SK-N-MC (cell line): ENCODE data around the gene HOXB5.
A peak's percentile ranks its signal among the peaks of the same experiment; 100 is the strongest.

Source experiments
- DNase-seq: peaks from one replicate; pipeline ENCODE4 v3.0.0-alpha.2; 2011; ENCODE audit warnings: low read depth, low spot score
- H3K27ac ChIP-seq: fragments of 200-600 bp; sonication (generic); 2 replicates; pipeline ENCODE4 v1.5.1; 2016; ENCODE audit warnings: mixed run types
- H3K36me3 ChIP-seq: fragments of 200-600 bp; sonication (generic); 2 replicates; pipeline ENCODE4 v1.6.1; 2017; ENCODE audit warnings: antibody characterized with exemption, low read length, mixed read lengths; ENCODE audit not compliant: insufficient read depth
- H3K4me3 ChIP-seq: fragments of 200-600 bp; sonication (generic); 2 replicates; pipeline ENCODE4 v1.5.1; 2016
- H3K9ac ChIP-seq: fragments of 200-600 bp; sonication (generic); 2 replicates; pipeline ENCODE4 v1.8.0; 2017; ENCODE audit warnings: mixed run types, mixed read lengths; ENCODE audit not compliant: insufficient read length
- H3K9me3 ChIP-seq: fragments of 200-600 bp; sonication (generic); 2 replicates; pipeline ENCODE4 v1.6.1; 2017; ENCODE audit warnings: low read depth, mild to moderate bottlenecking, antibody characterized with exemption, low read length, moderate library complexity, mixed read lengths
- EZH2 ChIP-seq: fragments of 200-600 bp; sonication (generic); IDR thresholded peaks from one replicate; pipeline ENCODE4 v1.6.1; 2017; ENCODE audit warnings: antibody characterized with exemption
- FOXP2 ChIP-seq: optimal IDR thresholded peaks from 2 replicates; pipeline ENCODE3; 2011; ENCODE audit warnings: mild to moderate bottlenecking, moderate library complexity; ENCODE audit not compliant: insufficient read depth; ENCODE audit errors: extremely low read length, control extremely low read depth
- POLR2AphosphoS5 ChIP-seq: IDR thresholded peaks from 2 replicates; pipeline ENCODE4 v1.6.1; 2012; ENCODE audit warnings: mild to moderate bottlenecking, low read depth, low read length, borderline replicate concordance

HOXB5 gene

DNA sequence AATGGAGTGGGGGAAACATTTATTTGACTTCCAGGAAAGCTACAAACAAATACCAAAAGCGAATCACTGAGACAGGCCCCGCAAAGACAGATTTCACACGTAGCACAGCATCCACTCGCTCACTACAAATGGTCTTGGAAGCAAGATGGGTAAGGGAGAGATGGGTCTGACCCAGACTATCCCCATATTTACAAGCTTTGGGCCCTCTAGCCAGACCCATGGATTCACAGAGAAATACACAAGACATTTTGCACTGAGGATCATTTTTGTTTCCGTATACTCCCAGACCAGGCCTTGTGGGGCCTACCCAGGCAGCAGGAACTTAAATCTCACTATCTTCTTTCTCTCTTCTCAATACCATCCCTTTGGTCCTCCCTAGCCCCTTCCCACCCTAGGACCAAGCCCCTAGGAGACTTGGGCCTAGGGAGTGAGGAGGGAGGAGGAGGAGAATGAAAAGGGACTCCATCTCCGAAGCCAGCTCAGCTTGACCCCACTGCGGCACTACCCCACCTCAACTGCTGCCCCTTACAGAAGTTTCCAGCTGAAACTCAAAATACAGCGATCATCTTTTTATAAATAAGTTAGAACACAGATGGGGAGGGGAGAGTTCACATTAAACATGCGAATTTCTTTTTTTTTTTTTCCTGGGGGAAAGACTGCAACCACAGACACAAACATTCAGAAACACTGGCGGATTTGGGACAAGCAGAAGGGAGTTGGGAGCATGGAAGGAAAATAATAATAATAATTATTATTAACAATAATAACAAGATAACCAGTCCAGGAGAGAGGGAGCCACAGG, 2.1 kb downstream of the HOXB5 start:
- no peak for DNase-seq
- TF ChIP-seq POLR2AphosphoS5 (no peak), FOXP2 (no peak), EZH2 (no peak)
- no peak overlapping the region for H3K4me3 ChIP-seq
- H3K9ac ChIP-seq: no peak overlapping the region
- no peaks in the 10 kb centered on the region for H3K9me3 ChIP-seq
- H3K27ac ChIP-seq: no peak overlapping the region
- peaks cover 22% of the 10 kb centered on the region for H3K36me3 ChIP-seq

DNA sequence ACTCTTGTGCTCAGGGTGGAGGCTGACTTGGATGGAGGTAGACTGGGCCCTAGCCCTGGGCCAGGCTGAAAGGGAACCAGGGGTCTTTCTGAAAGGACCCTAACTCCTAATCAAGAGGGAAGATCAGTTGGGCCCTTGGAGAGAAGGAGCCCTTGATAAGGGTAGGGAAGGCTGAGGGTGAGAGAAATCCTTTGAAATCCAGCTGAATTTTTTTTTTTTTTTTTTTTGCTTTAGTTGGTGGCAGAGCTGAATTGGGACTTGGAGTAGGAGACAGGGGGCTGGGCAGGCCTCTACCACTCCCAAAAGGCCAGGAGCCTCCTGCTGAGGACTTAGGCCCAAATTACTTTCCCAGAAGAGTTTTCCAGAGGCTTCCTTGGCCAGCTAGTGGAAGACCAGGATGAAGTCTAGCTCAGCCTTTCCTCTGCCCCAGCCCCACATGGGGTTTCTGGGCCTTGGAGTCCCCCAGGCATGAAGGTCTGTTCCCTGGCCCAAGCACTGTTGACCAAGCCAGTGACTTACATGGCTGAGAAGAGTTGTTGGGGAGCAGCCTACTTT, 2.9 kb downstream of the HOXB5 start:
- Histone ChIP-seq H3K36me3 (peaks cover 22% of the 10 kb centered on the region), H3K4me3 (no peak overlapping the region), H3K27ac (no peak overlapping the region), H3K9ac (no peak overlapping the region), H3K9me3 (no peaks in the 10 kb centered on the region)
- TF ChIP-seq FOXP2: no peak
- no peak for TF ChIP-seq EZH2
- no peak for TF ChIP-seq POLR2AphosphoS5
- DNase-seq: no peak

DNA sequence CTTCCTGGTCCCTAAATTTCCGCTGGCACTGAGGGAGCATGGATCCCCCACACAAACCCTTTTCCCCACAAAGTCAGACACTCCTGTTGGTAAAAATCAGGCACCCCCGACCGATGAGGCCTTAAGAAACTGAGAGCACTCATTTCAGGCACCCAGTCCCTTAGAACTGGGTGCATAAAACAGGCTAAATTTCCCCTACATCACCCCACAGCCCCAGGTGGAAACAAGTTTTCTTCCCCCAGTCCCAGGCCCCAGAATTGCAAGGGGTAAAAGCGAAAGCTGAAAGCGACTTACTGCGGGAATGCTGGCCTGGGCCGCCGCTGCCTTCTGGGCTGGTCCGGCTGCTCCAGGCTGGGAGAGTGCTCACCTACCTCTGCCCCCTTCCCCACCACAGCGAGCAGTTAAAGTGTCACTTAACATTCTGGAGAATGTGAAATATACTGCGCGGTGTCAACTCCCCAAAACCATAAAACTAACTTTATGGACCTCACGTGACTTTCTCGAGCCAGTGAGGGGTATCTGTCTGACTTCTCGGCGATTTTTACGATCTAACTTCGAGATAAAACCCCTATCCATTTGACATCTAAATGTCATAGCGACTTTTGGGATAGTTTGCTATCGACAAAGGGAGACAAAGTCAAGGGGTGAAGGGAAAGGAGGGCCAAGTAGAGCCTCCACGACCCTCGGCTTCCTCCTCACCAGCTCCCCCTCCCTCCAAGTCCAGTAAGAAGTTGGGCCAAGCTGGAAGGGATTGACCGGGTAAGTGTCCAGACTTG, 3.6 kb downstream of the HOXB5 start, which contains the start of gene HOXB3:
HOXB3 (minus strand) TSS at position 411 of the 776 bp plus-strand sequence. CDS start 37,767 bp downstream, outside the sequence.
- TF ChIP-seq EZH2: no peak
- TF ChIP-seq FOXP2: no peak
- no peak for TF ChIP-seq POLR2AphosphoS5
- H3K9me3 ChIP-seq: no peaks in the 10 kb centered on the region
- no peak for DNase-seq
- H3K4me3 ChIP-seq: no peak within 1 kb of the TSS
- H3K27ac ChIP-seq: no peak within 1 kb of the TSS
- H3K9ac ChIP-seq: no peak within 1 kb of the TSS
- H3K36me3 ChIP-seq: peaks cover 17% of the 10 kb centered on the region

DNA sequence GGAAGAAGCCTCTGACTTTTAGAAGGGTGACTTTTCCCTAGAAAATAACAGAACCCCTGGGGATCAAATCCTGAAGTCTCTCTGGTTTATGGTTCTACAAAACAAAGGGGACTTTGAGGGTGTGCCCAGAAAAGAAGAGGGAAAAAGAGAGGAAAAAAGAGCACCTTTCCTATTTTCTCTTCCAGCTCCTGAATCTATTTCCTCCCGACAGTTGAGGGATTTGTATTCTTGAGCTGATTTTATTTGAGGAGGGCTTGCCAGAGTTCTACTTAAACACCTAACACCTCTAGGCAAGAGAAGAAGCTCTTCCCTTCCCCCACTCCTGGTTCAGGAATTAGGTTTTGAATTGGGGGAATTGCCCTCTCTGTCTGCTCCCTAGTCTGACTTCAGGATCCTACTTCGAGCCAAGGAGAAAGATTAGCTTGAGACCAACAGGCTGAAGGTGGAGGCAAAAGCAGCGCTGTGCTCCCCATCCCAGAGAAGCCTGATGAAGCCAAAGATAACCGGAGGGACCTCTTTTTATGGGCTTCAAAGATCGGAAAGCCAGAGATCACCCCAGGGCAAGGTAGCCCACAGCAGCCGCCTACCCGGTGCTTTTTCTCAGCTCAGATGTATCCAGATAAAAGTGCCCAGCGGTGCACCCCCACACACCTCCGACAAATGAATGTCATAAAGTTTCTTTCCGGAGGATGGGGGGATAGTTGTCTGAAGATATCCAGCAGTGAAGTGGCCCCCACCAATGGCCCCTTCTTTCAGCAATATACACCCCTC, 4.3 kb downstream of the HOXB5 start:
- H3K9ac ChIP-seq: no peak overlapping the region
- DNase-seq: no peak
- H3K9me3 ChIP-seq: no peaks in the 10 kb centered on the region
- no peak overlapping the region for H3K4me3 ChIP-seq
- no peak overlapping the region for H3K27ac ChIP-seq
- no peak for TF ChIP-seq POLR2AphosphoS5
- no peak for TF ChIP-seq EZH2
- no peak for TF ChIP-seq FOXP2
- H3K36me3 ChIP-seq: peaks cover 16% of the 10 kb centered on the region

DNA sequence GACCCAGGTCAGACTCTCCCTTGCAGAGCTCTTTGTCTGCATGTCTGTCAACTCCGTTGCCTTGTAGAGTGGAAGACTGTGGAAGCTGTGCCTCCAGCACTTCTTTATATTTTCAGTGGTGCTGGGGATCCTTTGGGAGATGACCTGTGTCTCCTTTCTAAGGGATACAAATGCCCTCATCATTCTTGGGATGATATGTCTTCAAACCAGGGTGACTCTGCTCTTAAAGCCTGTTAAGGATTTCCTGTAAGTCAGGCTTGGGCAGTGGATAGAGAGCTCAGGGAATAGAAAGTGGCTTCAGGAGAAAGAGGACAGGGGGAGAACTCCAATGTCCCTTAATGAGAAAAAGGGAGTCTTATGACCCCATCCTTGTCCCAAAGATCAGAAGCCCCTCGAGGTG, 5.1 kb downstream of the HOXB5 start:
- peaks cover 16% of the 10 kb centered on the region for H3K36me3 ChIP-seq
- no peak overlapping the region for H3K4me3 ChIP-seq
- DNase-seq: no peak
- TF ChIP-seq POLR2AphosphoS5 (no peak), EZH2 (no peak)
- H3K9me3 ChIP-seq: no peaks in the 10 kb centered on the region
- H3K27ac ChIP-seq: no peak overlapping the region
- no peak overlapping the region for H3K9ac ChIP-seq

DNA sequence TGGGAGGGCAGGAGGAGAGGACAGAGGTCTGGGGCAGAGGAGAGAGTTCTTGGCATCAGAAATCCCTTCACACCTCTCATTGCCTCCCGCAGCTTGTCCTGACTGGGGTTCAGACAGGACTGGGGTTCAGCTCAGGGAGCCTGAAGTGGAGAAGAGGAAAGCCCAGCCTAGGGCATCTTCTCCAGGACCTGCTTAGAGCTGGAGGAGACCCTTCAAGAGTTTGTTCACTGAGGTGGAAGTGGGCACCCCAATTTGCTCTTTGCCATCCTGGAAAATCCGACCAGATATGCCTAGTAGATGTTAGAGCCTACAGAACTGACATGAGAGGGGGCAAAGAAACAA, 5.5 kb downstream of the HOXB5 start:
- TF ChIP-seq FOXP2 (no peak), POLR2AphosphoS5 (no peak), EZH2 (no peak)
- Histone ChIP-seq H3K9ac (no peak overlapping the region), H3K27ac (peak overlapping the region; percentile 38; the same call in 1 of the 2 replicates), H3K4me3 (no peak overlapping the region), H3K9me3 (no peaks in the 10 kb centered on the region), H3K36me3 (peaks cover 15% of the 10 kb centered on the region)
- DNase-seq: no peak

DNA sequence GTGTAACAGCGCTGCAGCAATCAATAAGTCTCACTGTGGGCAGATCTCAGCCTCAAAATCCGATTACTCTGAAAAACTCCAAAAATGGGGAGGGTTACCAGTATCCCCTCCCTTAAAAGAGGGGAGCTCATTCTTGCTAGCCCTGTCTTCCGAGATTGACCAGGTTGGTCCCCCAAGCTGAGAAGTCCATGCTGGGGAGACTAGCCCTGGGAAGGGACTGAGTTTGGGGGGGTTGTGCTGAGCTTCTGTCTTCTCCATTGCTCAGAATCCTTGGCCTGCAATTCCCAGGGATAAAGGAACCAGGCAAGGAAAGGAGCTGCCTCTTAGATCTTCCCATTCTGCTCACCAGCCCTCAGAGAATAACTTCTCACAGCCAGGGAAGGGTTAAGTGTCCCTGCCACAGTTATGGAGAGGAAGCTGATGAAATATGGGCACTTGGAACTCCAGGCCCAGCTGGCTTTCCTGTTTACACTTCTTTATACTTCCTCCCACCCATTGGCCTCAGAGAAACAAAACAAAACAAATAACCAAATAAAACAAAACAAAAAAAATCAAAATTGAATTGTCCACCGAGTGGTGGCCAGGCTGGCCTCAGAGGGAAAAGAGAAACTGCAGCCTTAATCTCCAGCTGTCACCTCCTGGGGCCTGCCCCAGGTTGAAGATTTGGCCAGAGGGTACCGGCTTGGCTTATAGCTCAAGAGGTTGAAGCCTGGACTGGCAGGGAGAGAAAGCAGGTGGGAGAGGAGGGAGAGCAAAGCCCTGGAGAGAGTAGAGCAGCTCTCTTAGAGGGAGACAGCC, 6.1 kb downstream of the HOXB5 start:
- DNase-seq: no peak
- TF ChIP-seq EZH2 (no peak), POLR2AphosphoS5 (no peak), FOXP2 (peak; percentile 94)
- Histone ChIP-seq H3K4me3 (peak overlapping the region; percentile 29; the same call in 1 of the 2 replicates), H3K9me3 (no peaks in the 10 kb centered on the region), H3K9ac (peak overlapping the region; percentile 46), H3K27ac (peak overlapping the region; percentile 38; the same call in 1 of the 2 replicates), H3K36me3 (peaks cover 14% of the 10 kb centered on the region)
